Neuronal stem cell (in vitro differentiated cells): Measurements from ENCODE around the gene DNAH8.

Experiments
- DNase-seq: peaks from one replicate; pipeline ENCODE4 v3.0.0-alpha.2; 2013; ENCODE audit warnings: low spot score
- H2AFZ ChIP-seq: one replicate; pipeline ENCODE4 v1.6.1; 2013; ENCODE audit warnings: mild to moderate bottlenecking, low read length, inconsistent platforms
- H2AK5ac ChIP-seq: 2 replicates; pipeline ENCODE4 v1.6.1; 2013; ENCODE audit warnings: low read depth, mild to moderate bottlenecking, inconsistent platforms, low read length, moderate library complexity, mixed read lengths
- H2BK120ac ChIP-seq: 2 replicates; pipeline ENCODE4 v1.6.1; 2013; ENCODE audit warnings: low read depth, mild to moderate bottlenecking, inconsistent platforms, low read length, moderate library complexity, mixed read lengths
- H2BK12ac ChIP-seq: one replicate; pipeline ENCODE4 v1.6.1; 2013; ENCODE audit warnings: low read length, inconsistent platforms
- H2BK15ac ChIP-seq: 2 replicates; pipeline ENCODE4 v1.6.1; 2013; ENCODE audit warnings: mild to moderate bottlenecking, low read length, inconsistent platforms, mixed read lengths
- H2BK5ac ChIP-seq: one replicate; pipeline ENCODE4 v1.6.1; 2013; ENCODE audit warnings: inconsistent platforms, mild to moderate bottlenecking, low read length, moderate library complexity
- H3K14ac ChIP-seq: one replicate; pipeline ENCODE4 v1.6.1; 2013; ENCODE audit warnings: low read length, inconsistent platforms
- H3K18ac ChIP-seq: 2 replicates; pipeline ENCODE4 v1.6.1; 2013; ENCODE audit warnings: low read length, inconsistent platforms
- H3K23ac ChIP-seq: 2 replicates; pipeline ENCODE4 v1.6.1; 2013; ENCODE audit warnings: low read depth, mild to moderate bottlenecking, mixed read lengths, low read length, inconsistent platforms; ENCODE audit not compliant: poor library complexity
- H3K27ac ChIP-seq: replicated peaks from 3 replicates; pipeline ENCODE4 v1.5.1; 2013; ENCODE audit warnings: low read length, inconsistent platforms
- H3K27me3 ChIP-seq, 3 experiments: 2 replicates each; pipeline ENCODE4 v1.6.1; 2013; ENCODE audit warnings: low read length in 3 of 3, mild to moderate bottlenecking in 2 of 3, inconsistent platforms in 1 of 3, low read depth in 1 of 3, mixed read lengths in 1 of 3, moderate library complexity in 1 of 3; ENCODE audit not compliant: control insufficient read depth in 3 of 3, insufficient read depth in 3 of 3
- H3K36me3 ChIP-seq, 2 donors: replicated peaks in 1 of 2; 2 replicates each; pipeline ENCODE4 v1.6.1; 2013; ENCODE audit warnings: low read length in 2 of 2; ENCODE audit not compliant: control insufficient read depth in 2 of 2, insufficient read depth in 2 of 2
- H3K4ac ChIP-seq: 2 replicates; pipeline ENCODE4 v1.6.1; 2013; ENCODE audit warnings: inconsistent platforms, mild to moderate bottlenecking, low read length, moderate library complexity
- H3K4me1 ChIP-seq, 2 donors: 1 replicate in 1 of 2; 2 replicates in 1 of 2; pipeline ENCODE4 v1.6.1; 2013; ENCODE audit warnings: low read length in 2 of 2, low read depth in 1 of 2; ENCODE audit not compliant: control insufficient read depth in 2 of 2, insufficient read depth in 1 of 2
- H3K4me2 ChIP-seq: one replicate; pipeline ENCODE4 v1.6.1; 2013; ENCODE audit warnings: mild to moderate bottlenecking, low read length, inconsistent platforms; ENCODE audit not compliant: insufficient read depth, poor library complexity, severe bottlenecking
- H3K4me3 ChIP-seq, 2 donors: 2 replicates each; pipeline ENCODE4 v1.5.1; 2013; ENCODE audit warnings: low read length in 2 of 2, mild to moderate bottlenecking in 2 of 2, inconsistent platforms in 1 of 2, moderate library complexity in 1 of 2
- H3K79me1 ChIP-seq: one replicate; pipeline ENCODE4 v1.6.1; 2013; ENCODE audit warnings: low read depth, mild to moderate bottlenecking, inconsistent platforms, low read length, moderate library complexity
- H3K9ac ChIP-seq: one replicate; pipeline ENCODE4 v1.6.1; 2013; ENCODE audit warnings: mild to moderate bottlenecking, low read depth, low read length, inconsistent platforms; ENCODE audit not compliant: poor library complexity
- H3K9me3 ChIP-seq, 2 donors: replicated peaks in 1 of 2; 2 replicates each; pipeline versions ENCODE3 to v1.6.1; 2013; ENCODE audit warnings: low read length in 2 of 2, mild to moderate bottlenecking in 2 of 2, inconsistent platforms in 1 of 2, low read depth in 1 of 2, mixed read lengths in 1 of 2, moderate library complexity in 1 of 2; ENCODE audit not compliant: control insufficient read depth in 2 of 2, insufficient read depth in 1 of 2
- H4K8ac ChIP-seq: one replicate; pipeline ENCODE4 v1.6.1; 2013; ENCODE audit warnings: low read depth, mild to moderate bottlenecking, inconsistent platforms, low read length, moderate library complexity
- H4K91ac ChIP-seq: one replicate; pipeline ENCODE4 v1.6.1; 2013; ENCODE audit warnings: low read length, low read depth, mild to moderate bottlenecking, inconsistent platforms; ENCODE audit not compliant: poor library complexity
- WGBS, 2 donors: extraction: QIAGEN DNeasy Blood & Tissue Kit; methylation state at CpG; one replicate each; pipeline ENCODE4 v1.1.7; 2013; ENCODE audit warnings: missing lambda C conversion rate in 2 of 2, mixed read lengths in 1 of 2; ENCODE audit not compliant: insufficient read length in 2 of 2, insufficient replicate concordance in 1 of 2; ENCODE audit errors: extremely low coverage in 2 of 2; 5-methylcytosine and 5-hydroxymethylcytosine counted together

The DNAH8 gene

DNA sequence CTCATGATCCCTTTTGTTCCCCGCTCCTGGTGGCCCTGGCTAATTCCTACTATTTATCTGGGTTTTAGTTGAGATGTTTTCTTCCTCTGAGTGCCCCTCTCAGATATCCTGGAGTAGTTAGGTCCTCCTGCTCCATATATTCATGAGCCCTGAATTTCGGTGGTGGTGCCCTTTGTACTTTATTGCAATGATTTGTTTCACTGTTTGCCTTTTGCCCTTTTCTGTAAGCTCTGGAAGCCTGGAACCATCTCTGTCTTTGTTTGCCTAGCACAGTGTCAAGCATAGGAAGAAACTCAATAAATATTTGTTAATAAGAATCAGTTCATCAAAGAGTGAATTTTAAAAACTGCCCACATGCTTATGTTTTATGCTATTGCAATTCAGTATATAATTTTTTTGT lies 144.9 kb downstream of the DNAH8 start:
- Histone ChIP-seq H3K4me3 (no peak overlapping the region), H3K9me3 (no peaks in the 10 kb centered on the region), H2AFZ (no peak overlapping the region), H2BK12ac (no peak overlapping the region), H3K79me1 (no peaks in the 10 kb centered on the region), H2BK120ac (no peak overlapping the region), H4K91ac (no peak overlapping the region), H3K4ac (no peak overlapping the region), H3K27me3 (peaks cover 0 to 18% (median 0%) of the 10 kb centered on the region in 3 experiments), H3K4me2 (no peak overlapping the region), H2BK15ac (no peak overlapping the region), H2BK5ac (no peak overlapping the region), H3K36me3 (no peaks in the 10 kb centered on the region), H3K23ac (no peak overlapping the region), H3K18ac (no peak overlapping the region), H4K8ac (no peak overlapping the region), H2AK5ac (no peak overlapping the region), H3K9ac (no peak overlapping the region), H3K27ac (no peak overlapping the region), H3K4me1 (no peaks in the 10 kb centered on the region), H3K14ac (no peak overlapping the region)
- no peak for DNase-seq
- WGBS, 2 donors, result no CpG with 5 or more reads among the region's 2 CpGs

DNA sequence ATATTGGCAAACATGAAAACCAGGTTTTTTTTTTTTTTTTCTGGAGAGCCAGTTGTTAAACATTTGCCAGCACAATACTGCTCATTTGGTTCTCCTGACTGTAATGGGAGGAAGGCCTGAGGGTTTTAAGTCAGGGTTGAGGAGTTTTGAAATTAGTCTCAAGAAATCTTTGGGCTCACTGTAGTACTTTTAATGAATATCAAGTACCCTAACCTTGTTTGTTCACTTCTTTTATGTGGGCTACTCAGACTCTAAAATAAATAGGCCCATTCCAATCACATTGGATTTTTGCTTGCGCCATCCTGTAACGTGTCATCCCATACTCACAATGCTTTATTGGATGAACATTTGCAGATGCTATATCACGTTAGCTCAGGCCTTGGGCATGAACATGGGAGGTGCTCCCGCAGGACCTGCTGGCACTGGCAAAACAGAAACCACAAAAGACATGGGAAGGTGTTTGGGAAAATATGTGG lies 146.9 kb downstream of the DNAH8 start:
- no peak overlapping the region for H4K8ac ChIP-seq

DNA sequence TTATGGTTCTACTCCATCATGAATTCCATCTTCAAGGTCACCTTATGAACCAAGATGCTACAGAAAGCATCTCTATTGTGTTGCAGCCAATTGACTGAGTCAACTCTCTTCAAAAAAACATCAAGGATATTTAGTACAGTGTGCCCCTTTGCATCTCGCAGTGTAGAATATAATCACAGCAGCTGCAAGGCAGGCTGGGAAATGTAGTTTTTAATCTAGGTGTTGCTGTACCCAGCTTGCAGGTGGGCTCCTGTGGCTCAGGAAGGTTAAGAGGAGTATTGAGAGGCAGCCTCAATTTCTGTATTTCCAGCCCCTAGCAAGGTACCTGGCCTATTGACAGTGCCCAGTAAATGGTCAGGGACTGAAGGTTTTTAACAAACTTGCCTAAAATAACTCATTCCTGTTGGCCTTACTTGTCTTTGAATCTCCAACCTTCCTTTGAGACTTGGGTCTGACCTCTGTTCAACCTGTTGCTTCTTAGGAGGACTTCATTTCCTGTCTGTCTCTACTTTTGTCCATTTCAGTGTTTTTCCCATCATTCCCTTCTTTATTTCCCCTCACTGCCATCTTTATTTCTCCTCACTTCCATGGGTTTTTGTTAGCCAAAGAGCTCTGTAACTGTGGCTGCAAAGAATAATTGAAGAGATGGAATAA lies 150.5 kb downstream of the DNAH8 start:
- Histone ChIP-seq H2BK5ac (no peak overlapping the region), H3K4me2 (no peak overlapping the region), H3K36me3 (no peaks in the 10 kb centered on the region), H3K27me3 (peaks cover 0 to 12% (median 0%) of the 10 kb centered on the region in 3 experiments), H2AFZ (no peak overlapping the region), H3K79me1 (no peaks in the 10 kb centered on the region), H2BK12ac (no peak overlapping the region), H3K9ac (no peak overlapping the region), H3K4me3 (no peak overlapping the region), H4K8ac (no peak overlapping the region), H3K23ac (no peak overlapping the region), H2BK15ac (no peak overlapping the region), H3K18ac (no peak overlapping the region), H3K27ac (no peak overlapping the region), H2AK5ac (no peak overlapping the region), H3K4me1 (no peaks in the 10 kb centered on the region), H3K4ac (no peak overlapping the region), H3K9me3 (no peaks in the 10 kb centered on the region), H2BK120ac (no peak overlapping the region), H4K91ac (no peak overlapping the region), H3K14ac (no peak overlapping the region)
- no CpG with 5 or more reads among the region's 1 CpG for WGBS, 2 donors
- no peak for DNase-seq

More for the DNA sequence above, 146.9 kb downstream of the DNAH8 start:
- no peak for DNase-seq
- Histone ChIP-seq H2BK120ac (no peak overlapping the region), H2BK5ac (no peak overlapping the region), H3K4me2 (no peak overlapping the region), H3K4me3 (no peak overlapping the region), H3K27ac (no peak overlapping the region), H4K91ac (no peak overlapping the region), H3K36me3 (no peaks in the 10 kb centered on the region), H3K27me3 (peaks cover 0 to 15% (median 0%) of the 10 kb centered on the region in 3 experiments), H3K23ac (no peak overlapping the region), H3K18ac (no peak overlapping the region), H3K4ac (no peak overlapping the region), H2AK5ac (no peak overlapping the region), H3K14ac (no peak overlapping the region), H3K9me3 (no peaks in the 10 kb centered on the region), H2AFZ (no peak overlapping the region), H3K79me1 (no peaks in the 10 kb centered on the region), H3K9ac (no peak overlapping the region), H2BK15ac (no peak overlapping the region), H2BK12ac (no peak overlapping the region), H3K4me1 (no peaks in the 10 kb centered on the region)
- WGBS, 2 donors, result no CpG with 5 or more reads among the region's 4 CpGs

DNA sequence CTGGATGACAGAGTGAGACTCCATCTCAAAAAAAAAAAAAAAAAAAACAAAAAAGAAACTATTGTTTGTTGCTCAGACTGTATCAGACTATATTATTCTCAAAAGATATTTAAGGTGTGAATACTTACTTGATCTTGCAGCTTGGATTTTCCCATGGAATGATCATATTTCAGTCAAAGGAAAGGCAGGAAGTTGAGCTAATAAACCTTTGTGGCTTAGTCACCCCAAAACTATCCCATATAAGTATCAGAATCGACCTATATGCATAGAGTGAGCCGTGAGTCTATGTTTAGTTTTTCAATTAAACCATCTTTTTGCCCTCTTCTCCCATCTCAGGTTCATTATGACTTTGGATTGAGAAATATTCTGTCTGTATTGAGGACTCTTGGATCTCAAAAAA lies 152.6 kb downstream of the DNAH8 start:
- no CpG with 5 or more reads among the region's 2 CpGs for WGBS, 2 donors
- no peak overlapping the region for H2BK12ac ChIP-seq

More for the DNA sequence above, 152.6 kb downstream of the DNAH8 start:
- H3K9ac ChIP-seq, result no peak overlapping the region
- no peak overlapping the region for H3K23ac ChIP-seq
- no peak overlapping the region for H4K91ac ChIP-seq
- no peaks in the 10 kb centered on the region for H3K79me1 ChIP-seq
- no peak overlapping the region for H3K18ac ChIP-seq
- H3K27me3 ChIP-seq, result peaks cover 0 to 8% (median 0%) of the 10 kb centered on the region in 3 experiments
- H2BK5ac ChIP-seq, result no peak overlapping the region
- no peak overlapping the region for H3K4ac ChIP-seq
- no peak overlapping the region for H3K4me3 ChIP-seq
- no peak overlapping the region for H3K14ac ChIP-seq
- H3K27ac ChIP-seq, result no peak overlapping the region
- no peak overlapping the region for H2AK5ac ChIP-seq
- no peaks in the 10 kb centered on the region for H3K9me3 ChIP-seq
- no peak overlapping the region for H2AFZ ChIP-seq
- no peak overlapping the region for H4K8ac ChIP-seq
- H3K36me3 ChIP-seq, result no peaks in the 10 kb centered on the region
- no peak for DNase-seq
- no peaks in the 10 kb centered on the region for H3K4me1 ChIP-seq
- H2BK15ac ChIP-seq, result no peak overlapping the region
- no peak overlapping the region for H3K4me2 ChIP-seq
- no peak overlapping the region for H2BK120ac ChIP-seq
